BE2C (cell line): ENCODE results near the gene ZNF417.

ENCODE experiments used
- DNase-seq: peaks from one replicate; pipeline ENCODE4 v3.0.0-alpha.2; 2020
- H3K27me3 ChIP-seq: fragments of 250-450 bp; sonication (Bioruptor Pico); 2 replicates; pipeline ENCODE4 v1.5.1; 2020; ENCODE audit warnings: mild to moderate bottlenecking
- H3K36me3 ChIP-seq: fragments of 250-450 bp; sonication (Bioruptor Pico); 2 replicates; pipeline ENCODE4 v1.5.1; 2020; ENCODE audit warnings: mild to moderate bottlenecking
- H3K4me1 ChIP-seq: fragments of 250-450 bp; sonication (Bioruptor Pico); 2 replicates; pipeline ENCODE4 v1.5.1; 2020
- H3K4me3 ChIP-seq: 2 replicates; pipeline ENCODE4 v1.5.1; 2011; ENCODE audit warnings: low read depth, low read length
- H3K9me3 ChIP-seq: fragments of 250-450 bp; sonication (Bioruptor Pico); 2 replicates; pipeline ENCODE4 v1.5.1; 2020
- CTCF ChIP-seq: IDR thresholded peaks from 2 replicates; pipeline ENCODE4 v1.5.1; 2012; ENCODE audit warnings: mild to moderate bottlenecking, low read depth, low read length

The ZNF417 gene

GRCh38 chr19:57947419-57948134, 31.2 kb upstream of the ZNF417 start, which contains the start of gene ZNF256:
Gene ZNF256, minus strand, starts transcription at chr19:57947706. Its CDS starts 232 bp downstream, at chr19:57947474.
- Histone ChIP-seq H3K4me3 (peak within 1 kb of the TSS; percentile 95), H3K27me3 (no peaks in the 10 kb centered on the region), H3K36me3 (peaks cover 19% of the 10 kb centered on the region), H3K4me1 (0 out of 2 replicates have a peak, but pooled peaks cover 2% of the 10 kb centered on the region), H3K9me3 (no peaks in the 10 kb centered on the region)
- TF ChIP-seq CTCF, result peak; percentile 69
- DNase-seq, result peak; percentile 98

- Histone ChIP-seq H3K9me3 (no peaks in the 10 kb centered on the region), H3K4me1 (0 out of 2 replicates have a peak, but pooled peaks cover 2% of the 10 kb centered on the region), H3K4me3 (peak overlapping the region; percentile 95), H3K36me3 (peaks cover 24% of the 10 kb centered on the region), H3K27me3 (no peaks in the 10 kb centered on the region)
- TF ChIP-seq CTCF, result no peak
- DNase-seq, result peak; percentile 14
These were observed 30.7 kb upstream of the ZNF417 start for GRCh38 chr19:57947088-57947418.

GRCh38 chr19:57946316-57946715, 29.9 kb upstream of the ZNF417 start:
- Histone ChIP-seq H3K36me3 (peaks cover 31% of the 10 kb centered on the region), H3K27me3 (no peaks in the 10 kb centered on the region), H3K9me3 (no peaks in the 10 kb centered on the region), H3K4me3 (peak overlapping the region; percentile 95), H3K4me1 (0 out of 2 replicates have a peak, but pooled peaks cover 2% of the 10 kb centered on the region)
- no peak for TF ChIP-seq CTCF
- DNase-seq, result no peak

- no peaks in the 10 kb centered on the region for H3K27me3 ChIP-seq
- H3K4me3 ChIP-seq, result no peak overlapping the region
- no peak for DNase-seq
- peaks cover 42% of the 10 kb centered on the region for H3K36me3 ChIP-seq
- H3K4me1 ChIP-seq, result no peaks in the 10 kb centered on the region
- no peak for TF ChIP-seq CTCF
- H3K9me3 ChIP-seq, result no peaks in the 10 kb centered on the region
These were observed 25.2 kb upstream of the ZNF417 start for GRCh38 chr19:57941593-57941992.

- Histone ChIP-seq H3K9me3 (no peaks in the 10 kb centered on the region; the same call in 1 of the 2 replicates), H3K27me3 (no peaks in the 10 kb centered on the region), H3K36me3 (peaks cover 15% of the 10 kb centered on the region), H3K4me3 (no peak overlapping the region), H3K4me1 (no peaks in the 10 kb centered on the region)
- DNase-seq, result no peak
- TF ChIP-seq CTCF, result no peak
These were observed 19.3 kb upstream of the ZNF417 start for GRCh38 chr19:57935731-57936130.
